ENCODE data around the gene XRCC1.
"Not testable (repeated sequence)": the region's sequence is repeated elsewhere in the genome, so short reads cannot be mapped to it uniquely, and the experiment has no call there.

Gene XRCC1

DNA sequence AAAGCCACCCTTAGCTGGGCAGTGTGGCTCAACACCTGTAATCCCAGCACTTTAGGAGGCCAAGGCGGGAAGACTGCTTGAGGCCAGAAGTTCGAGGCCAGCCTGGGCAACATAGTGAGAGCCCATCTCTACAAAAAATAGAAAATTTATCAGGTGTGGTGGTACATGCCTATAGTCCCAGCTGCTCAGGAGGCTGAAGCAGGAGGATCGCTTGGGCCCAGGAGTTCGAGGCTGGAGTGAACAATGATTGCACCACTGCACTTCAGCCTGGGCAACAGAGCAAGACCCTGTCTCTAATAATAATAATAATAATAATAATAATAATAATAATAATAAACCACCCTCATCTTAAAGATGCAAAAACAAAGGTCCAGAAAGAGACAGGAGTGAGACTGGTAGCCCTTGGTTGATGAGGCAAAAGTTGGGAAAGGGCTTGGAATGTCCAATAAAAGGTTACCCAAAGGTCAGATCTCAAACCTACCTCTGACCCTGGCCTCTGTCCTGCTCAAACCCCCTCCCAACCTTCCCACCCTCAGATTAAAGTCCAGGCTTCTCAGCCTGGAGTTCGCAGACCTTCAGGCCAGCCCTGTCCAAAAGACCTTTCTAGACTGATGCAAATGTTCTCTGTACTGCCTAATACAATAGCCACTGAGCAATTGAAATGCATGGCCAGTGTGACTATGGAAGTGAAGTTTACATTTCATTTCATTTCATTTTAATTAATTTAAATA lies 33.2 kb downstream of the XRCC1 start:
- DNase-seq: no peak

- DNase-seq: no peak
Observed at GRCh38 chr19:43540381-43540780, 34.9 kb downstream of the XRCC1 start.

DNA sequence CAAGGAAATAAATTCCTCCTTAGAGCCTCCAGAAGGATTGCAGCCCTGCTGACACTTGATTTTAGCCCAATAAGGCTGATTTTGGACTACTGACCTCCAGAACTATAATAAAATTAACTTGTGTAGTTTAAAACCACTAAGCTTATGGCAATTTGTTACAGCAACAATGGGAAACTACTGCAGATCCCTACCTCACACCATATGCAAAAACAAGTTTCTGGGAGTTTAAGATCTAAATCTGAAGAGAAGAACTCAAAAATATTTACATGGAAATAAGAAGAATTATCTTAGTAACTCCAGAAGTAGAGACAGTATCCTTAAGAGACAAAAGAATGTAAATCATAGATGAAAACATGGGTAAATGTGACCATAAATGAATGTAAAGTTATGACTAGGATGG lies 36.4 kb downstream of the XRCC1 start:
- DNase-seq: no peak

DNA sequence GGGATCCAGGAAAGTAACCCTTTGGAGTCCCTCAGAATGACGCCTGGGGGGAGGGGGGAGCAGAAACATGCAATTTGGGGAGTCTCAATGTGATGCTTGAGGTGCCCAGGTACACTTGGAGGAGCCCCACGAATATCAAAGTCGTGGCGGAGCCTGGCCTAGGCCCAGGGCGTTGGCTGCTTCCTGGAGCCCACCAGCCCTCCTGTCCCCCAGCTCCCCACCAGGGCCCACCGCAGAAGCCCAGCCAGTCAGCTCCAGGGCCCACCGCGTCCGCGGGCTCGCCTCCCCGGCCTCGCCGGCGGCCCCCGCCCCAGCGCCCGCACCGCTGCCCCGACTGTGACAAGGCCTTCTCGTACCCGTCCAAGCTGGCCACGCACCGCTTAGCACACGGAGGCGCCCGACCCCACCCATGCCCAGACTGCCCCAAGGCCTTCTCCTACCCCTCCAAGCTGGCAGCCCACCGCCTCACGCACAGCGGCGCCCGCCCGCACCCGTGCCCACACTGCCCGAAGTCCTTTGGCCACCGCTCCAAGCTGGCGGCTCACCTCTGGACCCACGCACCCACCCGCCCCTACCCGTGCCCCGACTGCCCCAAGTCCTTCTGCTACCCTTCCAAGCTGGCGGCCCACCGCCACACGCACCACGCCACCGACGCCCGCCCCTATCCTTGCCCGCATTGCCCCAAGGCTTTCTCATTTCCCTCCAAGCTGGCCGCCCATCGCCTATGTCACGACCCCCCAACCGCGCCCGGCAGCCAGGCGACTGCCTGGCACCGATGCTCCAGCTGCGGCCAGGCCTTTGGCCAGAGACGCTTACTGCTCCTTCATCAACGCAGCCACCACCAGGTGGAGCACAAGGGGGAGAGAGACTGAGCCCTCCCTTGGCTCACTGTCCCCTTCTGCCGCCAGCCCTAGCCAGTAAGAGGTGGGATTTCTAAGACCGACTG lies 40.2 kb downstream of the XRCC1 start:
- peak; percentile 46 for DNase-seq

GRCh38 chr19:43534305-43534815 lies 41.0 kb downstream of the XRCC1 start:
- DNase-seq: peak; percentile 52

DNA sequence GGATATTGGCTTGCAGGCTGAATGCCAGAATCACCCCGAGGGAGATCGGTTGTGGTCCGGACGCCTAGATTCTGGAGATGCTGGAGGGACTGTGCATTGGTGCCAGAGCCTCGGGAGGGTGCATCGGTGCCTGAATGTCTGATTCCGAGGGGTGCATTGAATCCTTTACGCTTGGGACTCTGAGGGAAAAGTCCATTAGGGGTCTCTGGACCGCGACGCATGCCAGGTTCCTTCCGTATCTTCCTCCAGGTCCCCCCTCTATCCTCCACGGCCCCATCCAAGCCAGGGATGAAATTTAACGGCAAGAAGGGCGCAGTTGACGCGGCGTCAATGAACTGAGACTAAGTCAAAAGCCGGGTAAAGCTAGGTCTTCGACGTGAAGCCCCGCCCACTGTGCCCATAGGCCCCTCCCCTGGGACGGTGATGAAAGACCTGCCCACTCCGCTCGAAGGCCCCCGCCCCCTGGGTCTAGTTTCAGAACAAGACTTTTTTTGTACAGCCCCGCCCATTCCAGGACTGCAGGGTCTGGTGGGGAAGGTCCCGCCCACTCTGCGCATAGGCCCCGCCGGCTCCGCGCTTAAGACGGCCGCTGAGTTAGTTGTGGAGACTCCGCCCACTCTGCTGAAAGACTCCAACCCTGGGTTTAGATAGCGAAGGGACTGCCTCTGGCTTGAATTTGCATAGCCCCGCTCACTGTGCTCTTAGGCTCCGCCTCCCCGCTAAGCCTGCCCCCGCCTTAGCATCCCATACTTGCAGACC lies 41.6 kb downstream of the XRCC1 start:
- peak; percentile 99 for DNase-seq

DNA sequence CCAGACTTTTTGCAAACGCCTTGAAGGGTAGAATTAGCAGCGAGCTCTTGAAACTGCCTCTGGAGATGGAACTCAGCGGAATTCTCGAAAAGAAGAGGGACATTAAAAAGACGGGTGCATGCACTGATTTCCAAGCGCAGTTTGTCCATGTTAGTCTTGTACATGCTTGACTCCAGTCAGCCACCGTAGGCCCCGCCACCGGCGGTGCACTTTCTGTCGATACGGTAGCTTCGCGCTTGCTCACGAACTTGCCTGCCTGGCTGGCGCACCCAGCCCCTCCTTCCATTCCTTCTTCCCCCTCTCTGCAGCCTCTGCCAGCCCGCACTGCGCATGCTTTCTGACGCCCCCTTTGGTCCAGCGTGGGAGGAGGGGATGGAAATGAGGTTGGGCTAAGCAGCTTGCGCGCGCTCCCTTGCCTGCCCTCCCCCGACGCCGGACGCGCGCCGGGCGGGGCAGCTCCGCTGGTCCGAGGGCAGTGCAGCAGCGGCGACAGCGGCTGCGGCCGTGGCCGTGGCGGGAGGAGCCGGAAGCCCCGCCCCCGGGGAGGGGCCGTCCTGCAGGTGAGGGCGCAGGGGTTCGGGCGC lies 42.3 kb downstream of the XRCC1 start, which contains the start of gene ZNF575:
TSS of gene ZNF575 (plus strand) at position 227 of the 584 bp plus-strand sequence. CDS start 1,235 bp downstream, outside the sequence.
- DNase-seq: peak; percentile 98

- DNase-seq: peak; percentile 80
Observed at GRCh38 chr19:43532571-43532961, 42.8 kb downstream of the XRCC1 start.

DNA sequence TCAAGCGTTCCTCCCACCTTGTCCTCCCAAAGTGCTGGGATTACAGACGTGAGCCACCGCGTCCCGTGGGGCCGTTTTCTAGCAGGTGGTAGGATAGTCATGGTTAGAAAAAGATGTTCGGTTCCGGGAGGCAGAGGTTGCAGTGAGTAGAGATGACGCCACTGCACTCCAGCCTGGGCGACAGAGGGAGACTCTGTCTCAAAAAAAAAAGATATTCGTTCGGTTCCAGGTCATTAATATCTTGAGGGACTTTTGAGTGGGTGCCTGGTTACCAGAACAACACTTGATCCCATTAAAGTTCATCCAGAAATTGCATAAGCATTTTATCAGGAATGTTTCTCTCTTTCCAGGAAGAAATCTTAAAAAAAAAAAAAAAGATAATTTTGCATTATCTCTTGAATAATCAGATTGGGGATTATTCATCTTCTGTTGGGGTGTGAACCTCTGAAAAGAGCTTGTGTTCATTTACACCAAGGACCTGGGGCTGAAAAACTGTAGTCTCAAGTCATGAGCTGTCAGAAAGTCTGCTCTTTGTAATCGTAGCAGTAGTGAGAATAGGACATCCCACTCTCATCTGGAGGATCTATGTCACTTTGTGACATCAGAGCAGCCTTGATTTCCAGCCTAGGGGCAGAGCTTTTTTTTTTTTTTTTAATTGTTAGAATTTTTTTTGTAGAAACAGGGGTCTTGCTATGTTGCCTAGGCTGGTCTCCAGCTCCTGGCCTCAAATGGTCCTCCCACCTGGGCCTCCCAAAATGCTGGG lies 47.3 kb downstream of the XRCC1 start:
- peak; percentile 95 for DNase-seq

GRCh38 chr19:43526884-43527859 lies 48.2 kb downstream of the XRCC1 start, which contains the start of gene ETHE1:
Gene ETHE1 (minus strand): TSS chr19:43527201. CDS start chr19:43527177, 24 bp downstream.
- DNase-seq: peak; percentile 73

- no peak for DNase-seq
Observed at GRCh38 chr19:43525836-43526771, 49.2 kb downstream of the XRCC1 start.

DNA sequence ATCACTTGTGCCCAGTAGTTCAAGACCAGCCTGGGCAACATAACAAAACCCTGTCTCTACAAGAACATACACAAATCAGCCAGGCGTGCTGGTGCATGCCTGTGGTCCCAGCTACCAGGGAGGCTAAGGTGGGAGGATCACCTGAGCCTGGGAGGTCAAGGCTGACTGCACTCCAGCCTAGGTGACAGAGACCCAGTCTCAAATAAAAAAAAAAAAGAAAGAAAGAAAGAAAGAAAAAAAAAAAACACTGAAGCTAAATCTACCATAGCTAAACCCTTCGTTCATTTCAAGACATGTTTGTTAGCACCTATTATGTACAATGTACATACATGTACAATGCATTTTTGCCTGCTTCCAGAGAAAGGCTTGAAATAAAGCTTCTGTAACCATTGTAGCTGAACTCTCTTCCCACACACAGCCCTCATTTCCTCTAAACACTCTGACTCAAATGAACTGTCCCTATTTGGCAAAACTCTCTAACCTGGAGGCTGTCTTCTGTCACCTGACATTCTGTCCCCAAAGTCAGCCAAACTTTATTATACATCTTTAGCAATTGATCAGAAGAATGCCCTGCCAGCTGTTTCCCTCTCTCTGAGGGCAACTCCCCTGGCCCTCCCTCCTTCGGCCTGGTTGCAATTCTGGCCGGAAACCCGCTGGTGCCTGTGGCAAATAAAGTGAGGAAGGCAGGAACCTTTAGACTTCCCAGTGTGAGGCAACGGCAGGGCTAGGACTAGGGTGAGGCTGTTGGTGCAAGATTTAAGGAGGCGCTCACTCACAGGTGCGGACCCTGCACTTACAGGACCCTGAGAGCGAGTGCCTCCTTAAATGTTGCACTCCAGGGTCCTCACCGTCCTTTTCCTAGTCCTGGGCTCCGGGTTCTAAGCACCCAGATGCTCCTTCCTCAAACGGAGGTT lies 50.1 kb downstream of the XRCC1 start:
- no peak for DNase-seq

- not testable (repeated sequence) for DNase-seq
Observed at GRCh38 chr19:43523696-43524095, 51.6 kb downstream of the XRCC1 start.

- DNase-seq: no peak
Observed at GRCh38 chr19:43522929-43523328, 52.4 kb downstream of the XRCC1 start.

GRCh38 chr19:43519436-43520088 lies 55.8 kb downstream of the XRCC1 start:
- peak; percentile 90 for DNase-seq

DNA sequence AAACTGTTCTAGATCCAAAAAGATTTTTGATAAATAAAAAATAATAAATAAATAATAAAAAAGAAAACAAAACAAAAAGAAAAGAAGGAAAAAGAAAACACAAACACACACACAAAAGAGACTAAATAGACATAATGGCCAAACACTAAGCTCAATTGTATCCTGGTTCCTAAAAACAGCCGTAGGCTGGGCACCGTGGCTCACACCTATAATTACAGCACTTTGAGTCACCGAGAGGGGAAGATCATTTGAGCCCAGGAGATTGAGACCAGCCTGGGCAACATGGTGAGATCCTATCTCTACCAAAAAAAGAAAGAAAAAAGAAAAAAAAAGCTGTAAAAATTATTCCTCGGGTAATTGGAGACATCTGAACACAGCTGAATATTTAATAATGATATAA lies 57.3 kb downstream of the XRCC1 start:
- no peak for DNase-seq

DNA sequence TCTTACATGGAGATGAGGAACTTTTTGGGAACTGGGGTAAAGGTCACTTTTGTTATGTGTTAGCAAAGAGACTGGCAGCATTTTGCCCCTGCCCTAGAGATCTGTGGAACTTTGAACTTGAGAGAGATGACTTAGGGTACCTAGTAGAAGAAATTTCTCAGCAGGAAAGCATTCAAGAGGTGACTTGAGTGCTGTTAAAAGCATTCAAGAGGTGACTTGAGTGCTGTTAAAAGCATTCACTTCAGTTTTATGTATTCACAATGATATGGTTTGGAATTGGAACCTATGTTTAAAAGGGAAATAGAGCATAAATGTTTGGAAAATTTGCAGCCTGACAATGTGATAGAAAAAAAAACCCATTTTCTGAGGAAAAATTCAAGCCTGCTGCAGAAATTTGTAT lies 62.9 kb downstream of the XRCC1 start:
- DNase-seq: not testable (repeated sequence)

All from DMS53 (cell line).